ENCODE data around the gene GTF2A1.

DNA sequence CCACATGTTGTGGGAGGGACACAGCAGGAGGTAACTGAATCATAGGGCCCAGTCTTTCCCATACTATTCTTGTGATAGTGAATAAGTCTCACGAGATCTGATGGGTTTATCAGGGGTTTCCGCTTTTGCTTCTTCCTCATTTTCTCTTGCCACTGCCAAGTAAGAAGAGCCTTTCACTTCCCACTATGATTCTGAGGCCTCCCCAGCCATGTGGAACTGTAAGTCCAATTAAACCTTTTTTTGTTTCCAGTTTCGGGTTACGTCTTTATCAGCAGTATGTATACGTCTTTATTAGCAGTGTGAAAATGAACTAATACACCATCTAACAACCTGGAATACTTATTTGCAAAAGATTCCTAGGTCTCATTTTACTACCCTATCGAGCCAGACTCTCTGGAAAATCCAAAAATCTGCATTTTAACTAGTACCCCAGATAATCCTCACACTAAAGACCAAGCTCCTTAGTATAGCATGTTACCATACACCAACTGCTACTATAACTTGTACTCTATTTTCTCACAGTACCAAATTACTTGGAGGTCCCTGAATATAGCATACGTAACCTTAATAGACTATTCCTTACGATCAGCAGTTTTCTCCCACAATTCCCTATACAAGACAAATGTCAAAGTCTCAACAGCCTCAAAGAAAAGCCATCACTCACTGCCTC, 11.5 kb downstream of the GTF2A1 start:
- TF ChIP-seq POLR2A (IDR thresholded peaks at IDR 0.05) (no peak), POLR2AphosphoS5 (IDR thresholded peaks at IDR 0.05) (no peak), EP300 (IDR thresholded peaks at IDR 0.05) (no peak)
- TF ChIP-seq, protein P1, sequence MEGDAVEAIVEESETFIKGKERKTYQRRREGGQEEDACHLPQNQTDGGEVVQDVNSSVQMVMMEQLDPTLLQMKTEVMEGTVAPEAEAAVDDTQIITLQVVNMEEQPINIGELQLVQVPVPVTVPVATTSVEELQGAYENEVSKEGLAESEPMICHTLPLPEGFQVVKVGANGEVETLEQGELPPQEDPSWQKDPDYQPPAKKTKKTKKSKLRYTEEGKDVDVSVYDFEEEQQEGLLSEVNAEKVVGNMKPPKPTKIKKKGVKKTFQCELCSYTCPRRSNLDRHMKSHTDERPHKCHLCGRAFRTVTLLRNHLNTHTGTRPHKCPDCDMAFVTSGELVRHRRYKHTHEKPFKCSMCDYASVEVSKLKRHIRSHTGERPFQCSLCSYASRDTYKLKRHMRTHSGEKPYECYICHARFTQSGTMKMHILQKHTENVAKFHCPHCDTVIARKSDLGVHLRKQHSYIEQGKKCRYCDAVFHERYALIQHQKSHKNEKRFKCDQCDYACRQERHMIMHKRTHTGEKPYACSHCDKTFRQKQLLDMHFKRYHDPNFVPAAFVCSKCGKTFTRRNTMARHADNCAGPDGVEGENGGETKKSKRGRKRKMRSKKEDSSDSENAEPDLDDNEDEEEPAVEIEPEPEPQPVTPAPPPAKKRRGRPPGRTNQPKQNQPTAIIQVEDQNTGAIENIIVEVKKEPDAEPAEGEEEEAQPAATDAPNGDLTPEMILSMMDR (IDR thresholded peaks at IDR 0.05) = no peak
